ENCODE results near the gene PP2D1. TPM values are rescaled to one million over a fixed set of nuclear protein-coding genes. Genes with fewer than 3 reads are reported as not detected.

The PP2D1 gene
- total RNA-seq, 1 experiment from 2014 or later = not detected

- TF ChIP-seq IRF2 (CRISPR knock-in tag; IDR thresholded peaks at IDR 0.05; ENCODE audit: borderline replicate concordance, low read depth) = no peak
Observed at GRCh38 chr3:19940643-19941042, 71.4 kb downstream of the PP2D1 start (continued).

- H3K4me1 Mint-ChIP-seq = peaks cover 17% of the 10 kb centered on the region
- no peak overlapping the region for H3K4me3 Mint-ChIP-seq
- POLR2A ChIA-PET = no interaction called here
- TF ChIP-seq NR1H2 (CRISPR knock-in tag; IDR thresholded peaks at IDR 0.05) (no peak), MLX (CRISPR knock-in tag; IDR thresholded peaks at IDR 0.05) (no peak), E2F5 (CRISPR knock-in tag; IDR thresholded peaks at IDR 0.05) (no peak), FOXJ3 (CRISPR knock-in tag; IDR thresholded peaks at IDR 0.05; ENCODE audit: borderline replicate concordance) (no peak), CTCF (IDR thresholded peaks at IDR 0.05) (no peak), ATF6 (CRISPR knock-in tag; IDR thresholded peaks at IDR 0.05) (no peak), SOX15 (CRISPR knock-in tag; IDR thresholded peaks at IDR 0.05) (no peak), FOXK1 (CRISPR knock-in tag; IDR thresholded peaks at IDR 0.05) (no peak), ZNF121 (CRISPR knock-in tag; IDR thresholded peaks at IDR 0.05) (no peak), USF2 (CRISPR knock-in tag; IDR thresholded peaks at IDR 0.05) (no peak), NFATC4 (CRISPR knock-in tag; IDR thresholded peaks at IDR 0.05) (no peak), ZNF232 (CRISPR knock-in tag; IDR thresholded peaks at IDR 0.05) (no peak), ZNF512 (CRISPR knock-in tag; IDR thresholded peaks at IDR 0.05; ENCODE audit: borderline replicate concordance) (no peak), AR (CRISPR knock-in tag; IDR thresholded peaks at IDR 0.05) (no peak), EMX1 (CRISPR knock-in tag; IDR thresholded peaks at IDR 0.05) (no peak)
- H3K36me3 Mint-ChIP-seq = 0 out of 2 replicates have a peak, but pooled peaks cover 2% of the 10 kb centered on the region
- peaks cover 4% of the 10 kb centered on the region; the same call in 1 of the 2 replicates for H3K27me3 Mint-ChIP-seq (ENCODE audit: low read depth)
- H3K27ac Mint-ChIP-seq = no peak overlapping the region
- ATAC-seq = no peak
- CTCF ChIA-PET = no interaction called here
- peaks cover 16% of the 10 kb centered on the region for H3K9me3 Mint-ChIP-seq
- DNase-seq (ENCODE audit: low spot score) = no peak
Observed at GRCh38 chr3:19938295-19938627, 73.8 kb downstream of the PP2D1 start.

Data from WTC11 (cell line).